ENCODE measurements around the gene ADRA2B.

DNA sequence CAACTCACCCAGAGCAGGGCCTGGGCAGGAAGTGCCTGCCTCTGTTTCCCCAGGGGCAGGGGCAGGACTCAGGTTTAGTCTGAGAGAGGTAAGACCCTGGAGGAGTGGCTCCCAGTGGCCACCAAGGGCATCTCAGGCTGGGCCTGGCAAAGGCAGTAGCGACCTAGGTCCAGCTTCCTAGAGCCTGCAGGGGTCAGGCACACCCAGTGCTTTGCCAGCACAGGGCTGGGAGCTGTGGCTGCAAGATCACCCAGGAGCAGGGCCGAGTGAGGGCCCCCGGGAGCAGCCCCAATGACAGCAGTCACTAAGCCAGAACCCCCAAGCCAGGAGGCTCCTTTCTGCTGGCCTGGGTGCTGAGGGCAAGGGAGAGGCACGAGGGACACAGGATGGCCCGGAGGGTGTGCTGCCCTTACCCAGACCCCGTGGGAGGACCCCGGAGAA lies 37.6 kb upstream of the ADRA2B start:
- TF ChIP-seq, protein P1, sequence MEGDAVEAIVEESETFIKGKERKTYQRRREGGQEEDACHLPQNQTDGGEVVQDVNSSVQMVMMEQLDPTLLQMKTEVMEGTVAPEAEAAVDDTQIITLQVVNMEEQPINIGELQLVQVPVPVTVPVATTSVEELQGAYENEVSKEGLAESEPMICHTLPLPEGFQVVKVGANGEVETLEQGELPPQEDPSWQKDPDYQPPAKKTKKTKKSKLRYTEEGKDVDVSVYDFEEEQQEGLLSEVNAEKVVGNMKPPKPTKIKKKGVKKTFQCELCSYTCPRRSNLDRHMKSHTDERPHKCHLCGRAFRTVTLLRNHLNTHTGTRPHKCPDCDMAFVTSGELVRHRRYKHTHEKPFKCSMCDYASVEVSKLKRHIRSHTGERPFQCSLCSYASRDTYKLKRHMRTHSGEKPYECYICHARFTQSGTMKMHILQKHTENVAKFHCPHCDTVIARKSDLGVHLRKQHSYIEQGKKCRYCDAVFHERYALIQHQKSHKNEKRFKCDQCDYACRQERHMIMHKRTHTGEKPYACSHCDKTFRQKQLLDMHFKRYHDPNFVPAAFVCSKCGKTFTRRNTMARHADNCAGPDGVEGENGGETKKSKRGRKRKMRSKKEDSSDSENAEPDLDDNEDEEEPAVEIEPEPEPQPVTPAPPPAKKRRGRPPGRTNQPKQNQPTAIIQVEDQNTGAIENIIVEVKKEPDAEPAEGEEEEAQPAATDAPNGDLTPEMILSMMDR (conservative IDR thresholded peaks at IDR 0.05 in 1 of 2, IDR thresholded peaks at IDR 0.05 in 1 of 2; ENCODE audit: low read depth in 1 of 2, low read length in 2 of 2): no peak
- TF ChIP-seq EZH2 (IDR thresholded peaks at IDR 0.05; ENCODE audit: low read length, missing control alignments): no peak
